Measurements from ENCODE around the gene EPSTI1.

EPSTI1 gene

GRCh38 chr13:42964761-42965161, 27.3 kb downstream of the EPSTI1 start:
- no peak for TF ChIP-seq CTCF (conservative IDR thresholded peaks at IDR 0.05; ENCODE audit: low read depth, low read length)
- no peak overlapping the region for H3K4me3 ChIP-seq (ENCODE audit: low read depth, low read length)
- DNase-seq (ENCODE audit: low read depth) = peak; percentile 60

GRCh38 chr13:42959615-42960014, 32.4 kb downstream of the EPSTI1 start:
- no peak overlapping the region for H3K4me3 ChIP-seq (ENCODE audit: low read depth, low read length)
- no peak for DNase-seq (ENCODE audit: low read depth)
- no peak for TF ChIP-seq CTCF (conservative IDR thresholded peaks at IDR 0.05; ENCODE audit: low read depth, low read length)

GRCh38 chr13:42957881-42958280, 34.2 kb downstream of the EPSTI1 start:
- TF ChIP-seq CTCF (conservative IDR thresholded peaks at IDR 0.05; ENCODE audit: low read depth, low read length) = no peak

GRCh38 chr13:42950181-42950580, 41.9 kb downstream of the EPSTI1 start:
- no peak for DNase-seq (ENCODE audit: low read depth)
- no peak for TF ChIP-seq CTCF (conservative IDR thresholded peaks at IDR 0.05; ENCODE audit: low read depth, low read length)

More at GRCh38 chr13:42957881-42958280, 34.2 kb downstream of the EPSTI1 start:
- no peak overlapping the region for H3K4me3 ChIP-seq (ENCODE audit: low read depth, low read length)
- DNase-seq (ENCODE audit: low read depth) = no peak

GRCh38 chr13:42947925-42948324, 44.1 kb downstream of the EPSTI1 start:
- TF ChIP-seq CTCF (conservative IDR thresholded peaks at IDR 0.05; ENCODE audit: low read depth, low read length) = no peak
- DNase-seq (ENCODE audit: low read depth) = no peak
- no peak overlapping the region for H3K4me3 ChIP-seq (ENCODE audit: low read depth, low read length)

More at GRCh38 chr13:42950181-42950580, 41.9 kb downstream of the EPSTI1 start:
- no peak overlapping the region for H3K4me3 ChIP-seq (ENCODE audit: low read depth, low read length)

GRCh38 chr13:42946927-42947326, 45.1 kb downstream of the EPSTI1 start:
- no peak overlapping the region for H3K4me3 ChIP-seq (ENCODE audit: low read depth, low read length)
- peak; percentile 78 for DNase-seq (ENCODE audit: low read depth)
- TF ChIP-seq CTCF (conservative IDR thresholded peaks at IDR 0.05; ENCODE audit: low read depth, low read length) = no peak

GRCh38 chr13:42929886-42930535, 62.0 kb downstream of the EPSTI1 start:
- peak; percentile 42 for DNase-seq (ENCODE audit: low read depth)
- no peak overlapping the region for H3K4me3 ChIP-seq (ENCODE audit: low read depth, low read length)
- TF ChIP-seq CTCF (conservative IDR thresholded peaks at IDR 0.05; ENCODE audit: low read depth, low read length) = no peak

All from choroid plexus epithelial cell (primary cell).